ENCODE measurements around the gene GRM1. TPM values are rescaled to one million over a fixed set of nuclear protein-coding genes. Genes with fewer than 3 reads are reported as not detected.

The GRM1 gene
- total and polyA plus RNA-seq, 4 experiments from 2014 or later = not detected

DNA sequence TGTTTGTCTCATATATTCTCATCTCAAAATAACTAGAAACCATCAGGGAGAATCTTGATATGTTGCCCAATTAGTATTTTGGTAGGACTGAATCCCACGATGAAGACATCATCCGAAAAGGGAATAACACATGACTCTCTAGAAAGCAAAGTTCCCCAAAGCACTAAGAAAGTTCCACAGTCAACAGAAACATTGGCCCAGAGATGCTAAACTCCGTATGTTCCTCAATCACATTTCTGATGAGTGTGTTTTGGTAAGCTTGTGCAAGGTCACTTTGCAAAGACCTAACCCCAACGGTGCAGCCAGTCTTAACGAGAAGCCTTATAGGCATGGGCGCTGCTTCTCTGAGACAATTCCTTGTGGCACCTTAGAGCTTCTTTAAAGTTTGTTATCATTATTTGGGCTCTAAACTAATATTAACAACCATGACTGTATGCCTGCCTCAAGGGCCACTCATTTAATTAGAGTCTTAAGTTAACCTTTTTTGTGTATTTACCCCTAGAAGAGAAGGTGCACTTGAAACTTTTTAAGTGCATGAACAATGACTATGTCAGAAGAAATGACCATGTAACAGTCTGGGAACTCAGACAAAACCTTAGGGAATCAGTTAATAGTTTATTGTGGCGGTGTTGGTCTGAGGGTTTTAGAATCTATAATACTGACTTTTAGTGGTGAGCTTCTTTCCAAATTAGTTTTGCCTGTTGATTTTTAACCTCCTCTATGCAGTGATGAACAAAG is 312.8 kb downstream of the GRM1 start:
- Histone ChIP-seq H3K27me3 (ENCODE audit: insufficient read depth, low read length) (no peaks in the 10 kb centered on the region), H3K27ac (ENCODE audit: low read depth, low read length) (no peak overlapping the region), H3K4me3 (ENCODE audit: low read length in 2 of 2) (no peak overlapping the region), H3K9me3 (ENCODE audit: control insufficient read depth in 1 of 2, low read length in 2 of 2) (no peaks in the 10 kb centered on the region), H3K4me1 (ENCODE audit: insufficient read depth, low read length) (no peaks in the 10 kb centered on the region), H3K36me3 (ENCODE audit: insufficient read depth, low read length) (no peaks in the 10 kb centered on the region)
- intact Hi-C loops (cut with micrococcal nuclease) = no loop called here
- no peak overlapping the region for H3K27ac Mint-ChIP-seq
- no peaks in the 10 kb centered on the region for H3K36me3 Mint-ChIP-seq
- peaks cover 0 to 1% of the 10 kb centered on the region in 2 donors for H3K27me3 Mint-ChIP-seq
- no peak for DNase-seq
- H3K4me3 Mint-ChIP-seq = no peak overlapping the region
- CTCF ChIA-PET (ENCODE audit: partially characterized antibody) = no interaction called here
- no peaks in the 10 kb centered on the region for H3K4me1 Mint-ChIP-seq
- POLR2A ChIA-PET (ENCODE audit: partially characterized antibody) = no interaction called here
- H3K9me3 Mint-ChIP-seq = peaks cover 0 to 2% (median 0%) of the 10 kb centered on the region in 8 donors

DNA sequence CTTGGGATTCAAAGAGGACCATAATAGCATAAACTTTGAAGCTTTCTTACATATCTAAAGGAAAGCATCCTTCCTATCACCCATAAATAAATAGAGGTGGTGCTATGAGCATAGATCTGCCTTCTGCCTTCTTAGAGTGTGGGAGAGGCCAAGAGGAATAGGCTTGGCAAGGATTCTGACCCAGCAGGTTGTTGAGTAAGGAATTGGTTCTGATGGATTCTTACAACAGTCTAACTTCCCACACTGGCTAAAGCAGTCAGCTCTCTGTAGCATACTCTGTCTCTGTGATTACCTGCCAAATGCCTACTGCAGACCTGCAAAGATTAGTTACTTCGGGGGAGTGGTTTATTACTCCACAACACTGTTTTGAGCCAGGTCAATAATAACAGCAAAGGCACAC is 316.7 kb downstream of the GRM1 start:
- intact Hi-C loops (cut with micrococcal nuclease) = no loop called here
- no peak overlapping the region for H3K27ac ChIP-seq (ENCODE audit: low read depth, low read length)
- Mint-ChIP-seq H3K27ac (no peak overlapping the region), H3K4me1 (no peaks in the 10 kb centered on the region), H3K9me3 (no peaks in the 10 kb centered on the region), H3K27me3 (no peaks in the 10 kb centered on the region), H3K36me3 (no peaks in the 10 kb centered on the region), H3K4me3 (no peak overlapping the region)
- H3K27me3 ChIP-seq (ENCODE audit: insufficient read depth, low read length) = no peaks in the 10 kb centered on the region
- H3K9me3 ChIP-seq (ENCODE audit: control insufficient read depth in 1 of 2, low read length in 2 of 2) = no peaks in the 10 kb centered on the region
- H3K4me3 ChIP-seq (ENCODE audit: low read length in 2 of 2) = no peak overlapping the region
- ChIA-PET POLR2A (ENCODE audit: partially characterized antibody) (no interaction called here), CTCF (ENCODE audit: partially characterized antibody) (no interaction called here)
- H3K36me3 ChIP-seq (ENCODE audit: insufficient read depth, low read length) = no peaks in the 10 kb centered on the region
- no peaks in the 10 kb centered on the region for H3K4me1 ChIP-seq (ENCODE audit: insufficient read depth, low read length)
- DNase-seq = no peak

DNA sequence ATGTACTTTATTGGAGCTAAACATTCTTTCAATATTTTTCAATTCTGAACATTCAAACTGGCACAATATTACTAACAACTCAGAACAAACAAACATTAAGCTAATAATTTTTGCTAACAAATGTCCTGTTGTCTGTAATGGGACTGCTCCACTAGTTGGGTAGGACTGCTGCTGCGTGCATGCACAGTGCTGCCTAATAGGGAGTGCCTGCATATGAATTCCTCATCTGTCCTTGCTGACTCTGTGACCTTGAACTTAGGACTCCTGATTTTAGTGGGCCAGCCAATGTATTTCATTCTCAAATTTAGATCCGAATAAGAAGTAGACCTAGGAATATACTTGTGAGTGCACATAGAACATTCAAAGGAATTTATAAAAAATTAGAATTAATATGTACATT is 318.2 kb downstream of the GRM1 start:
- H3K4me3 ChIP-seq (ENCODE audit: low read length in 2 of 2) = no peak overlapping the region
- H3K27me3 ChIP-seq (ENCODE audit: insufficient read depth, low read length) = no peaks in the 10 kb centered on the region
- H3K27ac Mint-ChIP-seq = no peak overlapping the region
- H3K36me3 Mint-ChIP-seq = no peaks in the 10 kb centered on the region
- no peak overlapping the region for H3K4me3 Mint-ChIP-seq
- no peaks in the 10 kb centered on the region for H3K36me3 ChIP-seq (ENCODE audit: insufficient read depth, low read length)
- H3K9me3 Mint-ChIP-seq = peaks cover 0 to 2% (median 0%) of the 10 kb centered on the region in 8 donors
- no peaks in the 10 kb centered on the region for H3K9me3 ChIP-seq (ENCODE audit: control insufficient read depth in 1 of 2, low read length in 2 of 2)
- no peaks in the 10 kb centered on the region for H3K4me1 ChIP-seq (ENCODE audit: insufficient read depth, low read length)
- ChIA-PET CTCF (ENCODE audit: partially characterized antibody) (no interaction called here), POLR2A (ENCODE audit: partially characterized antibody) (no interaction called here)
- H3K27me3 Mint-ChIP-seq = no peaks in the 10 kb centered on the region
- no peak overlapping the region for H3K27ac ChIP-seq (ENCODE audit: low read depth, low read length)
- intact Hi-C loops (cut with micrococcal nuclease) = no loop called here
- DNase-seq = no peak
- H3K4me1 Mint-ChIP-seq = no peaks in the 10 kb centered on the region

DNA sequence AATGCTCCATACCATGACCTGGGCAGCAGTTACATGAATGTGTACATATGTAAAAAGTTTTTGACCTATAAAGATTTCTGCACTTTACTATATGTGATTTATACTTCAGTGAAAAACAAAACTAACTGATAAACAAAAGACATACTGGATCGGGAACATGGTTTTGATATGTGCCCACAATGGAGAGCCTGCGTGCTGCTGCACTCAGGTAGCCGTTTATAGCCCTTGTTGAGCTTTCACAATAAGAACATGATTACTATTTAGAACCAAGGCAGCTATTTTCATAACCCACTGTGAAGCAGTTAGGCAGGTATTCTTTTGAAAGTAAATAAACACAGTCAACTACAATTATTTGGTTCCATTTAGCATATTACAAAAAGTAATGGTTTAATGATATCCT is 318.8 kb downstream of the GRM1 start:
- Histone ChIP-seq H3K36me3 (ENCODE audit: insufficient read depth, low read length) (no peaks in the 10 kb centered on the region), H3K27ac (ENCODE audit: low read depth, low read length) (no peak overlapping the region), H3K27me3 (ENCODE audit: insufficient read depth, low read length) (no peaks in the 10 kb centered on the region), H3K9me3 (ENCODE audit: control insufficient read depth in 1 of 2, low read length in 2 of 2) (no peaks in the 10 kb centered on the region), H3K4me1 (ENCODE audit: insufficient read depth, low read length) (no peaks in the 10 kb centered on the region), H3K4me3 (ENCODE audit: low read length in 2 of 2) (no peak overlapping the region)
- DNase-seq = no peak
- no peaks in the 10 kb centered on the region for H3K36me3 Mint-ChIP-seq
- H3K4me1 Mint-ChIP-seq = no peaks in the 10 kb centered on the region
- ChIA-PET CTCF (ENCODE audit: partially characterized antibody) (no interaction called here), POLR2A (ENCODE audit: partially characterized antibody) (no interaction called here)
- no peak overlapping the region for H3K4me3 Mint-ChIP-seq
- no peak overlapping the region for H3K27ac Mint-ChIP-seq
- H3K9me3 Mint-ChIP-seq = peaks cover 0 to 2% (median 0%) of the 10 kb centered on the region in 8 donors
- H3K27me3 Mint-ChIP-seq = no peaks in the 10 kb centered on the region
- intact Hi-C loops (cut with micrococcal nuclease) = no loop called here

DNA sequence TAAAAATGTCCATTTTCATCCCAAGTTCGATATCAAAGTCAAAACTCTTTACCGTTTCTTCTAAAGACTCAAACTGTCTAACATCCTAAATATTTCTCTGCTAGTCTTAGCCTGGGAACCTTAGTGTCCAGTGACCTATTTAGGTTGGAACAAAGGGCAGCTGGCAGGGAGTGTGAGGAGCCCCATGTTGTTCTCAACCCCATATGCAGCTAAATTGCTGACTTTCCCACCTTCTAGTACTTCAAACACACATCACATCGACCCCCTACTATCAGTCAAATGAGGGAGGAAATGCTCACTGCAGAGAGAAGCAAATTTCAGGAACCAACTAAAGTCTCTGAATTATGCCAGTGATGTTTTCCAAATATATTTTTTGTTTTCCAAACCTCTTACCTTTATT is 322.2 kb downstream of the GRM1 start:
- CTCF ChIA-PET (ENCODE audit: partially characterized antibody) = no interaction called here
- intact Hi-C loops (cut with micrococcal nuclease) = no loop called here
- Histone ChIP-seq H3K36me3 (ENCODE audit: insufficient read depth, low read length) (no peaks in the 10 kb centered on the region), H3K27me3 (ENCODE audit: insufficient read depth, low read length) (no peaks in the 10 kb centered on the region), H3K9me3 (ENCODE audit: control insufficient read depth in 1 of 2, low read length in 2 of 2) (no peaks in the 10 kb centered on the region), H3K4me3 (ENCODE audit: low read length in 2 of 2) (no peak overlapping the region), H3K27ac (ENCODE audit: low read depth, low read length) (no peak overlapping the region), H3K4me1 (ENCODE audit: insufficient read depth, low read length) (no peaks in the 10 kb centered on the region)
- Mint-ChIP-seq H3K27me3 (no peaks in the 10 kb centered on the region), H3K27ac (no peak overlapping the region), H3K36me3 (no peaks in the 10 kb centered on the region), H3K4me1 (no peaks in the 10 kb centered on the region), H3K4me3 (no peak overlapping the region), H3K9me3 (peaks cover 0 to 4% (median 0%) of the 10 kb centered on the region in 8 donors)
- DNase-seq = no peak
- POLR2A ChIA-PET (ENCODE audit: partially characterized antibody) = no interaction called here

DNA sequence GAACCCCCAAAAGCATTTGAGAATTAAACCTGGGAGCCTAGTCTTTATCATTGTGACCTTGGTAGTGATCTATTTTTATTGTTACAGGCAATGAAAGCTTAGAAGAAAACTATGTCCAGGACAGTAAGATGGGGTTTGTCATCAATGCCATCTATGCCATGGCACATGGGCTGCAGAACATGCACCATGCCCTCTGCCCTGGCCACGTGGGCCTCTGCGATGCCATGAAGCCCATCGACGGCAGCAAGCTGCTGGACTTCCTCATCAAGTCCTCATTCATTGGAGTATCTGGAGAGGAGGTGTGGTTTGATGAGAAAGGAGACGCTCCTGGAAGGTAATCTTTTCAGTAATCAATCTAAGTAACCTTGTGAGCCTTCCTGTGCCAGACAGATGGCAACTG is 323.3 kb downstream of the GRM1 start:
- no peak overlapping the region for H3K4me3 ChIP-seq (ENCODE audit: low read length in 2 of 2)
- DNase-seq = no peak
- POLR2A ChIA-PET (ENCODE audit: partially characterized antibody) = no interaction called here
- H3K36me3 ChIP-seq (ENCODE audit: insufficient read depth, low read length) = no peaks in the 10 kb centered on the region
- CTCF ChIA-PET (ENCODE audit: partially characterized antibody) = no interaction called here
- Mint-ChIP-seq H3K4me3 (no peak overlapping the region), H3K4me1 (no peaks in the 10 kb centered on the region), H3K27me3 (no peaks in the 10 kb centered on the region), H3K36me3 (no peaks in the 10 kb centered on the region), H3K27ac (no peak overlapping the region), H3K9me3 (peaks cover 0 to 4% (median 0%) of the 10 kb centered on the region in 8 donors)
- intact Hi-C loops (cut with micrococcal nuclease) = no loop called here
- H3K27me3 ChIP-seq (ENCODE audit: insufficient read depth, low read length) = no peaks in the 10 kb centered on the region
- no peaks in the 10 kb centered on the region for H3K9me3 ChIP-seq (ENCODE audit: control insufficient read depth in 1 of 2, low read length in 2 of 2)
- no peak overlapping the region for H3K27ac ChIP-seq (ENCODE audit: low read depth, low read length)
- no peaks in the 10 kb centered on the region for H3K4me1 ChIP-seq (ENCODE audit: insufficient read depth, low read length)

DNA sequence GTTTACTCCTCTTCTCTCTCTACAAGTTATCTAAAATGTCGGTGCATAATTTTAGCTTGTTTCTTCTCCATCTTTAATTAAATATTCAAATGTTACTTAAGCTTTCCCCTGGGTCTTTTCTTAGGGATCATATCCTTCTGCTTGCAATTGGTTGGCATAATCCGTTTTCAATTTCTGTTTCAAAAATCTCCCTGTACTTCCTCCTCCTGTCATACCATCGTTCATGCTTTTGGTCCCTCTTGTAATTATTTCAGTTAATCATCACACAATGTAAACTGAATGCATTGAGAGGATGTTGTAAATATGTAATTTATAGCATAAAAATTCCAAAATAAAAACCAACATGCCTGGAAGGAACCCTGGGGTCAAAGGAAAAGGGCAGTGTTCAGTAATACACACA is 325.6 kb downstream of the GRM1 start:
- H3K27ac ChIP-seq (ENCODE audit: low read depth, low read length) = no peak overlapping the region
- no peaks in the 10 kb centered on the region for H3K27me3 ChIP-seq (ENCODE audit: insufficient read depth, low read length)
- no peak overlapping the region for H3K4me3 Mint-ChIP-seq
- H3K36me3 Mint-ChIP-seq = no peaks in the 10 kb centered on the region
- intact Hi-C loops (cut with micrococcal nuclease) = no loop called here
- DNase-seq = no peak
- no peaks in the 10 kb centered on the region for H3K9me3 ChIP-seq (ENCODE audit: control insufficient read depth in 1 of 2, low read length in 2 of 2)
- no peaks in the 10 kb centered on the region for H3K27me3 Mint-ChIP-seq
- H3K27ac Mint-ChIP-seq = no peak overlapping the region
- H3K4me1 ChIP-seq (ENCODE audit: insufficient read depth, low read length) = no peaks in the 10 kb centered on the region
- H3K9me3 Mint-ChIP-seq = peaks cover 0 to 4% (median 0%) of the 10 kb centered on the region in 8 donors
- no peak overlapping the region for H3K4me3 ChIP-seq (ENCODE audit: low read length in 2 of 2)
- no peaks in the 10 kb centered on the region for H3K36me3 ChIP-seq (ENCODE audit: insufficient read depth, low read length)
- ChIA-PET CTCF (ENCODE audit: partially characterized antibody) (no interaction called here), POLR2A (ENCODE audit: partially characterized antibody) (no interaction called here)
- H3K4me1 Mint-ChIP-seq = no peaks in the 10 kb centered on the region
